Measurements from ENCODE around the gene EPS8L2. TPM values are rescaled to one million over a fixed set of nuclear protein-coding genes. Genes with fewer than 3 reads are reported as not detected.

Gene EPS8L2
- total and polyA plus RNA-seq, 2 of the 13 experiments (the other 11 are each of a cell fraction or from before 2014, with no cell fraction given): 89.3 to 416 TPM

DNA sequence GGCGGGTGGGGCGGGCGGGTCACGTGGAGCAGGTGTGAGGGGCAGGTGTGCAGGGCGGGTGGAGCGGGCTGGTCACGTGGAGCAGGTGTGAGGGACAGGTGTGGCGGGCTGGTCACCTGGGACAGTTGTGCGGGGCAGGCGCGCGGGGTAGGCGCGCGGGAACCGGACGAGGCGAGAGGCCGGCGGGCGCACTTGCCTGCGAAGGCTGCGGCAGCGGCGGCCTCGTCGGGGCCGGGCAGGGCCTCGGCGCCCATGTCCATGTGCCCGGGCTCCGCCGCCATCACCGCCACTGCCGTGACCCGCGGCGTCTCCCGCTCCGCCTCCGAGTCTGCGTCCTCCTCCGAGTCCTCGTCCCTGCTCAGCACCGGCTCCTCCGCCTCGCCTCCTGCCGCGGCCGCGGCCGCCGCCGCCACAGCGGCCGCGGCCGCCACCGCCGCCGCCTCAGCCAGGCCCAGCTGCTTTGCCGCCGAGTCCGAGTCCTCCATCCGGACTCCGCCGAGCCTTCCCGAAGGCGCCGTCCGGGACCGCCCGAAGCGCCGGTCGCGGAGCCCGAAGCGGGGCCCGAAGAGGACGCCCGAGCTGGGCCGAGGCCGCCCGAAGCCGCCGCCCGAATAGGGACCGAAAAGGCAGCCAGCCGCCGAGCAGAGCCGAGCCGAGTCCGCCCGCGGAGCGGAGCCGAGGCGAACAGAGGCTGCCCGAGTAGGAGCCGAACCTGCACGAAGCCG is 11.3 kb upstream of the EPS8L2 start, which contains the start of gene DEAF1 (continued):
- TF ChIP-seq ZNF543 (CRISPR knock-in tag; IDR thresholded peaks at IDR 0.05) (0 out of 2 replicates have a peak, but pooled peaks have one; percentile 33), RFX5 (IDR thresholded peaks at IDR 0.05; ENCODE audit: low read depth, low read length) (no peak), ZNF251 (CRISPR knock-in tag; IDR thresholded peaks at IDR 0.05) (no peak), HOXA3 (CRISPR knock-in tag; IDR thresholded peaks at IDR 0.05) (peak; percentile 44), HES4 (CRISPR knock-in tag; IDR thresholded peaks at IDR 0.05; ENCODE audit: borderline replicate concordance) (peak; percentile 83; the same call in 1 of the 2 replicates), DMAP1 (CRISPR knock-in tag; IDR thresholded peaks at IDR 0.05) (0 out of 2 replicates have a peak, but pooled peaks have one; percentile 0), ZNF616 (CRISPR knock-in tag; IDR thresholded peaks at IDR 0.05; ENCODE audit: low read depth) (0 out of 2 replicates have a peak, but pooled peaks have one; percentile 33), ZNF749 (CRISPR knock-in tag; IDR thresholded peaks at IDR 0.05; ENCODE audit: borderline replicate concordance) (0 out of 2 replicates have a peak, but pooled peaks have one; percentile 54), MAFG (CRISPR knock-in tag; IDR thresholded peaks at IDR 0.05) (no peak), ZNF761 (CRISPR knock-in tag; conservative IDR thresholded peaks at IDR 0.05) (0 out of 2 replicates have a peak, but pooled peaks have one; percentile 59), MAZ (IDR thresholded peaks at IDR 0.05; ENCODE audit: borderline replicate concordance, low read depth, low read length) (no peak), MAZ (CRISPR knock-in tag; IDR thresholded peaks at IDR 0.05; ENCODE audit: low read depth) (peak; percentile 41; the same call in 1 of the 2 replicates), KDM4B (CRISPR knock-in tag; IDR thresholded peaks at IDR 0.05) (no peak), ZC3H4 (CRISPR knock-in tag; IDR thresholded peaks at IDR 0.05; ENCODE audit: borderline replicate concordance) (no peak), ZFP36 (IDR thresholded peaks at IDR 0.05; ENCODE audit: borderline replicate concordance, low read depth, low read length, partially characterized antibody) (no peak), ZNF253 (CRISPR knock-in tag; IDR thresholded peaks at IDR 0.05; ENCODE audit: borderline replicate concordance) (0 out of 2 replicates have a peak, but pooled peaks have one; percentile 35), ZNF619 (CRISPR knock-in tag; IDR thresholded peaks at IDR 0.05) (no peak), ZNF124 (CRISPR knock-in tag; IDR thresholded peaks at IDR 0.05) (peak; percentile 14), ZNF776 (CRISPR knock-in tag; IDR thresholded peaks at IDR 0.05) (peak; percentile 57; the same call in 1 of the 2 replicates), ZSCAN25 (CRISPR knock-in tag; IDR thresholded peaks at IDR 0.05) (peak; percentile 23; the same call in 1 of the 2 replicates)
- TF ChIP-seq, protein P1, sequence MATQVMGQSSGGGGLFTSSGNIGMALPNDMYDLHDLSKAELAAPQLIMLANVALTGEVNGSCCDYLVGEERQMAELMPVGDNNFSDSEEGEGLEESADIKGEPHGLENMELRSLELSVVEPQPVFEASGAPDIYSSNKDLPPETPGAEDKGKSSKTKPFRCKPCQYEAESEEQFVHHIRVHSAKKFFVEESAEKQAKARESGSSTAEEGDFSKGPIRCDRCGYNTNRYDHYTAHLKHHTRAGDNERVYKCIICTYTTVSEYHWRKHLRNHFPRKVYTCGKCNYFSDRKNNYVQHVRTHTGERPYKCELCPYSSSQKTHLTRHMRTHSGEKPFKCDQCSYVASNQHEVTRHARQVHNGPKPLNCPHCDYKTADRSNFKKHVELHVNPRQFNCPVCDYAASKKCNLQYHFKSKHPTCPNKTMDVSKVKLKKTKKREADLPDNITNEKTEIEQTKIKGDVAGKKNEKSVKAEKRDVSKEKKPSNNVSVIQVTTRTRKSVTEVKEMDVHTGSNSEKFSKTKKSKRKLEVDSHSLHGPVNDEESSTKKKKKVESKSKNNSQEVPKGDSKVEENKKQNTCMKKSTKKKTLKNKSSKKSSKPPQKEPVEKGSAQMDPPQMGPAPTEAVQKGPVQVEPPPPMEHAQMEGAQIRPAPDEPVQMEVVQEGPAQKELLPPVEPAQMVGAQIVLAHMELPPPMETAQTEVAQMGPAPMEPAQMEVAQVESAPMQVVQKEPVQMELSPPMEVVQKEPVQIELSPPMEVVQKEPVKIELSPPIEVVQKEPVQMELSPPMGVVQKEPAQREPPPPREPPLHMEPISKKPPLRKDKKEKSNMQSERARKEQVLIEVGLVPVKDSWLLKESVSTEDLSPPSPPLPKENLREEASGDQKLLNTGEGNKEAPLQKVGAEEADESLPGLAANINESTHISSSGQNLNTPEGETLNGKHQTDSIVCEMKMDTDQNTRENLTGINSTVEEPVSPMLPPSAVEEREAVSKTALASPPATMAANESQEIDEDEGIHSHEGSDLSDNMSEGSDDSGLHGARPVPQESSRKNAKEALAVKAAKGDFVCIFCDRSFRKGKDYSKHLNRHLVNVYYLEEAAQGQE (IDR thresholded peaks at IDR 0.05; ENCODE audit: borderline replicate concordance in 1 of 2, low read depth in 1 of 2, low read length in 2 of 2): no peak
- TF ChIP-seq, protein P2, sequence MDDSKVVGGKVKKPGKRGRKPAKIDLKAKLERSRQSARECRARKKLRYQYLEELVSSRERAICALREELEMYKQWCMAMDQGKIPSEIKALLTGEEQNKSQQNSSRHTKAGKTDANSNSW (CRISPR knock-in tag; IDR thresholded peaks at IDR 0.05; ENCODE audit: borderline replicate concordance): peak; percentile 78; the same call in 1 of the 2 replicates
- TF ChIP-seq, protein P3, sequence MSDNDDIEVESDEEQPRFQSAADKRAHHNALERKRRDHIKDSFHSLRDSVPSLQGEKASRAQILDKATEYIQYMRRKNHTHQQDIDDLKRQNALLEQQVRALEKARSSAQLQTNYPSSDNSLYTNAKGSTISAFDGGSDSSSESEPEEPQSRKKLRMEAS (IDR thresholded peaks at IDR 0.05): peak; percentile 91
- TF ChIP-seq, protein P4, sequence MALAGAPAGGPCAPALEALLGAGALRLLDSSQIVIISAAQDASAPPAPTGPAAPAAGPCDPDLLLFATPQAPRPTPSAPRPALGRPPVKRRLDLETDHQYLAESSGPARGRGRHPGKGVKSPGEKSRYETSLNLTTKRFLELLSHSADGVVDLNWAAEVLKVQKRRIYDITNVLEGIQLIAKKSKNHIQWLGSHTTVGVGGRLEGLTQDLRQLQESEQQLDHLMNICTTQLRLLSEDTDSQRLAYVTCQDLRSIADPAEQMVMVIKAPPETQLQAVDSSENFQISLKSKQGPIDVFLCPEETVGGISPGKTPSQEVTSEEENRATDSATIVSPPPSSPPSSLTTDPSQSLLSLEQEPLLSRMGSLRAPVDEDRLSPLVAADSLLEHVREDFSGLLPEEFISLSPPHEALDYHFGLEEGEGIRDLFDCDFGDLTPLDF (CRISPR knock-in tag; IDR thresholded peaks at IDR 0.05): no peak
- TF ChIP-seq, protein P5, sequence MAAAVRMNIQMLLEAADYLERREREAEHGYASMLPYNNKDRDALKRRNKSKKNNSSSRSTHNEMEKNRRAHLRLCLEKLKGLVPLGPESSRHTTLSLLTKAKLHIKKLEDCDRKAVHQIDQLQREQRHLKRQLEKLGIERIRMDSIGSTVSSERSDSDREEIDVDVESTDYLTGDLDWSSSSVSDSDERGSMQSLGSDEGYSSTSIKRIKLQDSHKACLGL (CRISPR knock-in tag; IDR thresholded peaks at IDR 0.05): peak; percentile 72

Data from HepG2 (cell line).